GM18867 (cell line): Measurements from ENCODE around the gene FOXB2.
"Not testable (repeated sequence)": the region's sequence is repeated elsewhere in the genome, so short reads cannot be mapped to it uniquely, and the experiment has no call there.

Source experiments
- ATAC-seq: cut with Tn5 transposase; IDR thresholded peaks from one replicate; pipeline ENCODE4 v1.9.1; 2021; ENCODE audit warnings: mild to moderate bottlenecking, moderate library complexity; ENCODE audit not compliant: unreplicated experiment

The FOXB2 gene

GRCh38 chr9:77019236-77019925 lies at the start of gene FOXB2:
TSS of gene FOXB2 (plus strand) at chr9:77019655. CDS start at chr9:77019655, 0 bp downstream.
- ATAC-seq = no peak

- ATAC-seq = no peak
Observed at GRCh38 chr9:76969716-76970115, 49.7 kb upstream of the FOXB2 start.

DNA sequence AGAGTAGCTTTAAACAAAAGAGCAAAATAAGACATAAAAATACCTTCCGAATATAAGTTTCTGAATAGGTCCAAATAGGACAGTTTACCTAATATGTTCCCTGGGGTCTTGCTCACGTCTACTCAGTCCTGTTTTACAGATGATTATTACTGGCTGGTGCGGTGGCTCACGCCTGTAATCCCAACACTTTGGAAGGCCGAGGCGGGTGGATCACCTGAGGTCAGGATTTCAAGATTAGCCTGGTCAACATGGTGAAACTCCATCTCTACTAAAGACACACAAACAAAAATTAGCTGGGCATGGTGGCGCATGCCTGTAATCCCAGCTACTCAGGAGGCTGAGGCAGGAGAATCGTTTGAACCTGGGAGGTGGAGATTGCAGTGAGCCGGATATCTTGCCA lies 40.6 kb upstream of the FOXB2 start:
- not testable (repeated sequence) for ATAC-seq

- no peak for ATAC-seq
Observed at GRCh38 chr9:76980566-76980965, 38.9 kb upstream of the FOXB2 start.

GRCh38 chr9:76984486-76984885 lies 35.0 kb upstream of the FOXB2 start:
- no peak for ATAC-seq

DNA sequence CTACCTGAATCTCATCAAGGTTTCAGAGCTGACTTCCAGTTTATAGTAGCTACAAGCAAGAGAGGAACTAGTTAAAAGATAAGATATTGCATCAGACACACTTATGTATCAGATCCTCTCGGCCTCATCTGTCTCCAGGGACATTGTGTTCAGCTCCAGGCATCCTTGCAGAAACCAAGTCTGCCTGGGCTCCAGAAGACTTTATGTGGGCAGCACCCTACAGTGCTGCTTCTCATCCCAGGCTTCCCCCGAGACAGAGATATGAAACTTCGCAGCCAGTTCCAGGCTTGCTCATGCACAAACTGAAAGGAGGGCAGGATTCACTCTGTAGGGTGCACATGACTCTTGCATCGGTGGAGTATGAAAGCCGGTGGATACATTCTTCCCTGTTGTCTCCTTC lies 33.9 kb upstream of the FOXB2 start:
- no peak for ATAC-seq

DNA sequence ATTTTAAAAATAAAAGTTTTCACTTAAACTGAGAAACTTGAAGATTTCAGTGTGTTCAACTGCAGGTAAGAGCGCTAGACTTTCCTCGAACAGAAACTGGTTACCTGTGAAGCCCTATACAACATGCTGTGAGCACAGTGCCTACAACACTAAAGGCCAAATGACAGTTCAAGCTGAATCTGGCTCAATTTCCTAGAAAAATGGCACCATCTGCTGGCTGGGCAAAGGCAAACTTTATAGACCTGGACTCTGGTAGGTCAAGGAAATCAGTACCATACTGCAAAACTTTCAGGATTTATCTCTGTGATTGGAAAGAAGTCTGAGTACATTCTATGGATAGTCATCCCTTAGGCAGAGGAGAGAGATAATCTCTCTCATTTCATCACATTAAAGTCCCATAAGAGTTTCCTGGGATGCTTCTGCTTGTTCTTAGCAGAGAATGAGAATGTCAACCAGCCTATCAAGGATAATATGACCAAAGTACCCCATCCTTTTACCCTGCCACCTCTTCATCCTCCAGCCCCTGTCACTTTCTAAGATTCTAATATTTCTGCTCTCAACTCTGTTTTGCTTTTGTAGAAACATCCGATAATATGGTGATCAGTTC lies 31.8 kb upstream of the FOXB2 start:
- ATAC-seq = peak; percentile 74

DNA sequence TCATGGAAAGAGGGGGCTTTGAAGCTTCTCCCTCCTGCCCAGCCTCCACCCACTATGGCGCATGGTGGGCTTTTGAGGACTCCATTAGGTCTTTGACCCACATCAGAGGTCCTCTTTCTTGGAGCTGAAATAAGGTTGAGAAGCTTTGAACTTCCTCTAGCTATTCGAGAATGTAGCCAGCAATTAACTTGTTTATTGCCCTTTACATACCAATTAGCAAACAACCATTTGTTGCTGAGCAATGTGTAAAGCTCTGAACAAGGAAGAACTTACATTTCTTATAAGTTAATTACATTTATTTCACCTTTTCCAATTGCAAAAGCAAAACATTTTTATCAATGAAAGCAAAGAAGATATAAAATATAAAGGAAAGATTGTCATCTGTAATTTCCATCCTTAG lies 30.5 kb upstream of the FOXB2 start:
- ATAC-seq = no peak

GRCh38 chr9:76989501-76989900 lies 30.0 kb upstream of the FOXB2 start:
- ATAC-seq = no peak

GRCh38 chr9:76996700-76997099 lies 22.8 kb upstream of the FOXB2 start:
- ATAC-seq = no peak

DNA sequence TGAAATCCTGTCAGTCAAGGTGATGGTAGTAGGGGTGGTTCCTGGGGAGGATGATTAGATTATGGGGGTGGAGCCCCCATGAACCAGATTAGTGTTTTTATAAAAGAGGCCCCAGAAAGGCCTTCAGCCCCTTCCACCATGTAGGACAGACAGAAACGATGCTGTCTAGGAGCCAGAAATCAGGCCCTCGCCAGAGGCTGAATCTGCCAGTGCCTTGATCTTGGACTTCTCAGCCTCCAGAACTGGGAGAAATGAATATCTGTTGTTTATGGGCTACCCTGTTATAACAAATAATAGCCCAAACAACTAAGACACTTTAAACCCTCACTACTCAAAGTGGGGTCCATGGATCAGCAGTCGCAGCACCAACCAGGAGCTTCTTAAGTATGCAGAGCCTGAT lies 20.2 kb upstream of the FOXB2 start:
- no peak for ATAC-seq

DNA sequence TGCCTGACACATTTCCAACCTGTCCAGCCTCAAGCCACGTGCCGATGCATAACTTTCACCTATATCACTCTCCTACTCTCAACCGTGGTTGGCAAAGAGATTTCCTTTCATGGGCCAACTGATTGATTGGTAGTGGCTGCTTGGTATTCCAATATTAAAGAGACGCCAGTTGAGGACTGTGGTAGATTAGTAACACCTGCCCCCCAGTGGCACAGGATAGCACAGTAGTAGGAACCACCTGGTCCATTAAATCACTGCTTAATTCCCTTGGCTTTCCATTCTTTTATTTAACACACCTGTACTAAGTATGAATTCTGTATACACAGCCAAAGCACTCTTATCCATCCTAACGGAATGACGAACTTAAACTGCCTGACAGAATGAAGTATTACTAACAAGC lies 19.1 kb upstream of the FOXB2 start:
- ATAC-seq = no peak

- no peak for ATAC-seq
Observed at GRCh38 chr9:77003366-77003765, 16.1 kb upstream of the FOXB2 start.

- no peak for ATAC-seq
Observed at GRCh38 chr9:77005216-77005615, 14.2 kb upstream of the FOXB2 start.

GRCh38 chr9:77010527-77010926 lies 8.9 kb upstream of the FOXB2 start:
- ATAC-seq = no peak

DNA sequence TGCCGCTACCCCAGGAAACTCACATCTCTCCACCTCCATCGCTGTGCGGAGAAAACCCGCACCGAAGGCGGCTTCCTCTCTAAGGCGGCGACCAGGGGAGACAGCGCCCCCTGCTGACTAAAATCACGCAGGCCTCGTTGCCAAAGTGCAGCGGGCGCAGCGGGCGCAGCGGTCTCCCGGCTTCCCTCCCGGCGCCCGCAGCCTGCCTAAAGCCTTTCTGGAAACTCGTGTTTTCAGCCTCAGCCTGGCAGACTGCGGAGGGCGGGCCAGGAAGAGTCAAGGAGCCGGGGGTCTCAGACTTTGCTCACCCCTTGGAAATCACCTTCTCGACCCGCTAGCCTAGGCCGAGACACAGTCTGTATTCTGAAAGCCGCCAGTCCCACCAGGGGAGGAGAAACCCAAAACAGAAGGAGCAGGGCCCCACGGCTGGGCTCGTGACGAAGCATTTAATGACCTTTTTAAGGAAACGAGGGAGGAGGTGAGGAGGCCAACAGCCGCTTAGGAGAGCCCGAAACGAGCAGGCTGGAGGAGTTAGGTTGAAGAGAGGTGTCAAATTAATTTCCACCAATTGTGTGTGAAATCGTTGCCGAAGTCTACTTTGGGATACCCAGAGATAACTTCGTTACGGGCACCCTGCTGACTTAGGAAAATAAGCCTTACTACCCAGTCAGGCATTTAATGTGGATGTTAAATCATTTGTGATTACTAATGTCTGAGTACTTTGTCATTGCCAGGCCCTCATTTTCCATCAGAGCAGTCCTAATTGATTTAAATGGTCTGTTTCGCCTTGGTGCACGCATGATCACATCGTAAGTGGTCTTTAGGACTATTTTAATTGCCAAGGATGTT lies 7.3 kb upstream of the FOXB2 start:
- ATAC-seq = peak; percentile 79

DNA sequence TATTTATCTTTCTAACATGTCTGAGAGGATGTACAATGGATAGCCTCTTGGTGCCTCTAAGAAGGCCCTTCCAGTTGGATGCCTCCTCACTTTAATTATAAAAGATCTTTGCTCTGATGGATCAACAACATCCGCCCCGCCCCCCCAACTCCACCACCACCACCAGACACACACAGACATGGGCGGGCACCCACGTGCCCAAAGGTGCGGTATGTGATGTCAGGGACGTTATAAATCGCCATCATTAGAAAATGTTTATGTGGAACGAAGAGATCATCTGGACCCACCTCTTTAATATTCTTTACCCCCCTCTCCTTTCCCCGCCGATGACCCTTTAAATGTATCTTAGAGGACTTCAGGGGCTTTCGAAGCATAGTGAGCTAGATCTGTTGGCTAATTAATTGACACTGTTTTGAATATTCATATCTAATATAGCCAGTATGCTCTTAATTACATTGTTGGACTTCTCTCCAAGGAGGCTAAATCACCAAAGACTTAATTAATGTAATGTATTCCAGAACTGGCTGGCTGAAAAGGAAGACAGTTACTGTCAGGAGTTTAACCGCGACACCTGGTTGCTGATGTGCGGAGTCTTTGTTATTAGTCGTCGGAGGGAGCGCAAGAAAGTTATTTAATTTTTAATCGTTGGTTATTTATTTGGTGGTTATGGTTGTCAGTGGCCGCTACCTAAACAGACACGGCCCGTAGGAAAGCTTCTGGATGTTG lies 6.1 kb upstream of the FOXB2 start:
- ATAC-seq = no peak

DNA sequence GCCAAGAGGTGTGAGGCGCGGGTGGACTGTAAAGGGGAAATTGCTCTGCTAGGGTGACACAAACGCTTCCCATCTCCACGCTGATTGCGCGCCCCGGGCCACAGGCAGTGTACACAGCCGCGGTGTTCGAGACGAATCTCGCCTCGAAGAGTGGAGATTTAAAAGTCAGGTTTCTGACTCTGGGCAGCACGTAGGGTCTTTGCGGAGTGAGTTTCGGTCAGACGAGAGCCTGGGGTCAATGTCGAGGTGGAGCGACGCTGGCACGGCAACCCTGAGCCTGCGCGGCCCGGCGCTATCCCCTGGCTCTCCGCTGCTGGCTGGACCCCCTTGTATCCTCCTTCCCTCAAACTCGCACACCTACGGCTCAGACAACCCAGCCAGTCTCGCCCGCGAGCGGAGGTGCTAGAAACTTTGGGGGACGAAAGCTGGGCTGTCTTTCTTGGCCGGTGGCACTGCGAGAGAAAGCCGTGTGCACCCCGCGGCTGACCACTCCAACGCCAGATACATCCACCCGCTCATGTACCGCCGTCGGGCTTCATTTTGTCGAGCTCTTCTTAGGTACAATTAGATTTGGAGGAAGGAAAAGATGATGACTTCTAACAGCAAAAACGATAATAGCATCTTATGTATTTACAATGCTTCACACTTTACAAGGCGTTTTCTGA lies 5.4 kb upstream of the FOXB2 start:
- ATAC-seq = no peak

DNA sequence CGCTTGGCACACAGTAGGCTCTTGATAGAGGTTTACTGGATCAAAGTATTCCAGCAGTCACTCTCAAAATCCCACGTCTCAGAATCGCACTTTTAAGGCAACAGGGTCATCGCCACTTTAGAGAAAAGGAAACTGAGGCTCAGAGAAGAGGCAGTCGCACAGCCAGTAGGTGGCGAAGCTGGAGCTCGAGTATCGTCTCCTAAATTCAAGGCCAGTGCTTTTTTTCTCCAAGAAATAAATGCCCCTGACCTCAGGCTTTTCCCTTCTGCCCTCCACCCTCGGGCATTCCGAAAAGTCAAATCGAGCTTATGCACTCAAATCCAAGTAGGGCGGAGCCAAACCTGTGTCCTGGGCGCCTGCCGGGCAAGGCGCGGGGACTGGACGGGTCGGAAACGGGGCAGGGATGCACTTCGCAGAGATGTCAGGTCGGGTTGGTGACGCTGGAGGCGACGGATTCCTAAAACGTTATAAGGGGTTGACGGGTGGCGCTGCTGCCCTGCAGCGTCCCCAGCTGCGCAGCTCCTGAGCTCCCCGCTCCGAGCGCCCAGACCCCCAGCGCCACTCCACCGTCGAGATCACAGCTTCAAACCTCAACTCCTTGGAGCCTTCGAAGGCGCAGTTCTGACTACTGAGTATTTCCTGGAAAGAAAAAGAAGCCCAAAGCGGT lies 4.7 kb upstream of the FOXB2 start:
- ATAC-seq = no peak

DNA sequence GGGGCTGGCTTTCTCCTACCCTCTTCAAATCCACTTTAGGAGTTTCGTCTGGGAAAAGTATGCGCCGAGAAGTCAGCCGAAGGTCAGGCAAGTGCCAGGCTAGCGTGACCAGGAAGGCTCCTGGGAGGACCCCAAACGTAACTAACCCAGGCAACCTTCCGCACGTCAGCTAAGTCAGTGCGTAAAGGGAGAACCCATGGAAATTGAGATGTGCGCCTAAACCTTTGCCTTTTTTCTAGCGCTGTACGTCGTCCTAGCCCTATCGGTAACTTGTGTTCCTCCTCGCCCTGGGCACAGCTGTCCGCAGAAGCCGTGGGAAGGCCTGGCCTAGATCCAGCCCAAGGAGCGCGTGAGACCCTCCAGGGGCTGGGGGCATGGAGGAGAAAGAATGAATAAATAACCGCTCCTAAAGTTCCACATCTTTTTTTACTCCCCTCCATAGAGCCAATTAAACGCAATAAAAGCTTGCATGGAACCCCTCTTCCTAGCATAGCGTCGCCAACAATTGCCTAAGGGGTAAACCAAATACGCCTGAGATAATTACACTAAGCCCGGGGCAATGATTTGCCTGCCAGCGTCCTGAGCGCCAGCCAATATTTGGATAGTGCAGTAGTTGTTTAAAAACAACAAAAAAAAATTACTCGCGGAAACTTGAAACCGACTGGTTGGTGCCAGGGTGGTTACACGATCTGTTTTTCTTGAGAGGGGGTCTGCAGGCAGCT lies 4.0 kb upstream of the FOXB2 start:
- ATAC-seq = no peak
